Neural cell (in vitro differentiated cells): ENCODE data around the gene COBL. TPM values are rescaled to one million over a fixed set of nuclear protein-coding genes. Genes with fewer than 3 reads are reported as not detected.

Source experiments
- H2AFZ ChIP-seq: fragments of 200-600, 300-800 bp; sonication (generic), shearing (Covaris generic); 2 replicates; pipeline ENCODE4 v1.6.0; 2014; ENCODE audit warnings: low read depth, mild to moderate bottlenecking, antibody characterized with exemption, low read length, moderate library complexity
- H3F3A ChIP-seq: fragments of 200-600 bp; shearing (Covaris generic); 2 replicates; pipeline ENCODE4 v1.6.1; 2016; ENCODE audit warnings: mild to moderate bottlenecking, moderate library complexity, mixed read lengths, antibody characterized with exemption, low read length; ENCODE audit not compliant: insufficient read depth, poor library complexity, severe bottlenecking
- H3K27ac ChIP-seq: fragments of 200-600, 300-800 bp; sonication (generic), shearing (Covaris generic); 2 replicates; pipeline ENCODE4 v1.5.1; 2014; ENCODE audit warnings: mild to moderate bottlenecking, low read length, moderate library complexity
- H3K27me3 ChIP-seq: fragments of 300-800, 200-600 bp; sonication (generic), shearing (Covaris generic); 2 replicates; pipeline ENCODE4 v1.6.0; 2014; ENCODE audit warnings: mild to moderate bottlenecking, low read depth, low read length, moderate library complexity; ENCODE audit not compliant: insufficient read depth
- H3K36me3 ChIP-seq: fragments of 300-800, 200-600 bp; sonication (generic), shearing (Covaris generic); 2 replicates; pipeline ENCODE4 v1.5.1; 2014; ENCODE audit warnings: mild to moderate bottlenecking, antibody characterized with exemption, low read length, moderate library complexity; ENCODE audit not compliant: insufficient read depth
- H3K4me2 ChIP-seq: fragments of 300-800, 200-600 bp; sonication (generic), shearing (Covaris generic); 2 replicates; pipeline ENCODE4 v1.6.0; 2014; ENCODE audit warnings: mild to moderate bottlenecking, low read length
- H3K4me3 ChIP-seq: fragments of 300-800, 200-600 bp; sonication (generic), shearing (Covaris generic); 2 replicates; pipeline ENCODE4 v1.5.1; 2014; ENCODE audit warnings: mild to moderate bottlenecking, low read length, moderate library complexity
- H3K79me2 ChIP-seq: fragments of 200-600 bp; shearing (Covaris generic); replicated peaks from 2 replicates; pipeline ENCODE4 v1.6.0; 2014; ENCODE audit warnings: mild to moderate bottlenecking, low read length, moderate library complexity; ENCODE audit not compliant: insufficient read depth
- H3K9ac ChIP-seq: fragments of 300-800, 200-600 bp; sonication (generic), shearing (Covaris generic); 2 replicates; pipeline ENCODE4 v1.6.1; 2016; ENCODE audit warnings: mild to moderate bottlenecking, low read length, mixed read lengths
- H3K9me2 ChIP-seq: fragments of 200-600 bp; shearing (Covaris generic); 2 replicates; pipeline ENCODE4 v1.6.1; 2016; ENCODE audit warnings: mild to moderate bottlenecking, low read length, mixed read lengths; ENCODE audit not compliant: insufficient read depth
- H3K9me3 ChIP-seq: fragments of 200-600, 300-800 bp; sonication (generic), shearing (Covaris generic); 2 replicates; pipeline ENCODE4 v1.6.1; 2016; ENCODE audit warnings: mild to moderate bottlenecking, mixed run types, low read length, moderate library complexity, mixed read lengths
- H4K20me1 ChIP-seq: fragments of 200-600 bp; shearing (Covaris generic); 2 replicates; pipeline ENCODE4 v1.6.1; 2016; ENCODE audit warnings: mild to moderate bottlenecking, mixed run types; ENCODE audit not compliant: insufficient read depth
- CTCF ChIP-seq: fragments of 450-650 bp; IDR thresholded peaks from 2 replicates; pipeline ENCODE4 v1.5.1; 2014; ENCODE audit warnings: antibody characterized with exemption, mild to moderate bottlenecking, moderate library complexity; ENCODE audit not compliant: poor library complexity, severe bottlenecking
- EP300 ChIP-seq: fragments of 450-650 bp; conservative IDR thresholded peaks from 2 replicates; pipeline ENCODE4 v1.6.1; 2014; ENCODE audit warnings: antibody characterized with exemption, mild to moderate bottlenecking, moderate library complexity; ENCODE audit not compliant: poor library complexity, severe bottlenecking
- EZH2 ChIP-seq: fragments of 200-600, 300-800 bp; shearing (Covaris generic), sonication (generic); IDR thresholded peaks from 2 replicates; pipeline ENCODE4 v1.6.1; 2014; ENCODE audit warnings: antibody characterized with exemption, low read length, borderline replicate concordance, mild to moderate bottlenecking; ENCODE audit not compliant: insufficient read depth, poor library complexity, severe bottlenecking
- MXI1 ChIP-seq: fragments of 450-650 bp; conservative IDR thresholded peaks from 2 replicates; pipeline ENCODE4 v1.6.1; 2014; ENCODE audit warnings: antibody characterized with exemption, mild to moderate bottlenecking; ENCODE audit not compliant: poor library complexity, severe bottlenecking
- POLR2AphosphoS5 ChIP-seq: IDR thresholded peaks from 2 replicates; pipeline ENCODE4 v1.6.1; 2012
- RAD21 ChIP-seq: fragments of 450-650 bp; conservative IDR thresholded peaks from 2 replicates; pipeline ENCODE4 v1.6.1; 2014; ENCODE audit warnings: antibody characterized with exemption, mild to moderate bottlenecking, moderate library complexity
- SMC3 ChIP-seq: fragments of 450-650 bp; conservative IDR thresholded peaks from 2 replicates; pipeline ENCODE4 v1.6.1; 2014; ENCODE audit warnings: antibody characterized with exemption, mild to moderate bottlenecking, moderate library complexity; ENCODE audit not compliant: poor library complexity
- TAF1 ChIP-seq: IDR thresholded peaks from 2 replicates; pipeline ENCODE4 v1.6.1; 2012; ENCODE audit warnings: low read depth
- polyA plus RNA-seq: library from polyadenylated mRNA; depleted of rRNA; stranded (reverse); fragments of >200 nt; gene quantifications from 2 replicates; pipeline ENCODE4 v1.2.3, GENCODE V29; 2014
- TF ChIP-seq, protein P1 (sequence below): IDR thresholded peaks from 2 replicates; pipeline ENCODE4 v1.6.1; 2012; ENCODE audit warnings: borderline replicate concordance

The COBL gene
- polyA plus RNA-seq, 1 donor from 2014 or later, result 0.12 TPM

- Histone ChIP-seq H4K20me1 (no peaks in the 10 kb centered on the region), H3K4me3 (no peak overlapping the region), H3K9ac (no peak overlapping the region), H3K27ac (no peak overlapping the region), H3K9me2 (no peaks in the 10 kb centered on the region), H3K27me3 (no peaks in the 10 kb centered on the region), H3K79me2 (no peaks in the 10 kb centered on the region), H3K4me2 (no peak overlapping the region), H3K9me3 (no peaks in the 10 kb centered on the region), H2AFZ (no peak overlapping the region), H3F3A (no peaks in the 10 kb centered on the region), H3K36me3 (no peaks in the 10 kb centered on the region)
- TF ChIP-seq POLR2AphosphoS5 (no peak), CTCF (no peak), EZH2 (no peak), MXI1 (no peak), TAF1 (no peak), RAD21 (no peak), EP300 (no peak), SMC3 (no peak)
- TF ChIP-seq, protein P1, sequence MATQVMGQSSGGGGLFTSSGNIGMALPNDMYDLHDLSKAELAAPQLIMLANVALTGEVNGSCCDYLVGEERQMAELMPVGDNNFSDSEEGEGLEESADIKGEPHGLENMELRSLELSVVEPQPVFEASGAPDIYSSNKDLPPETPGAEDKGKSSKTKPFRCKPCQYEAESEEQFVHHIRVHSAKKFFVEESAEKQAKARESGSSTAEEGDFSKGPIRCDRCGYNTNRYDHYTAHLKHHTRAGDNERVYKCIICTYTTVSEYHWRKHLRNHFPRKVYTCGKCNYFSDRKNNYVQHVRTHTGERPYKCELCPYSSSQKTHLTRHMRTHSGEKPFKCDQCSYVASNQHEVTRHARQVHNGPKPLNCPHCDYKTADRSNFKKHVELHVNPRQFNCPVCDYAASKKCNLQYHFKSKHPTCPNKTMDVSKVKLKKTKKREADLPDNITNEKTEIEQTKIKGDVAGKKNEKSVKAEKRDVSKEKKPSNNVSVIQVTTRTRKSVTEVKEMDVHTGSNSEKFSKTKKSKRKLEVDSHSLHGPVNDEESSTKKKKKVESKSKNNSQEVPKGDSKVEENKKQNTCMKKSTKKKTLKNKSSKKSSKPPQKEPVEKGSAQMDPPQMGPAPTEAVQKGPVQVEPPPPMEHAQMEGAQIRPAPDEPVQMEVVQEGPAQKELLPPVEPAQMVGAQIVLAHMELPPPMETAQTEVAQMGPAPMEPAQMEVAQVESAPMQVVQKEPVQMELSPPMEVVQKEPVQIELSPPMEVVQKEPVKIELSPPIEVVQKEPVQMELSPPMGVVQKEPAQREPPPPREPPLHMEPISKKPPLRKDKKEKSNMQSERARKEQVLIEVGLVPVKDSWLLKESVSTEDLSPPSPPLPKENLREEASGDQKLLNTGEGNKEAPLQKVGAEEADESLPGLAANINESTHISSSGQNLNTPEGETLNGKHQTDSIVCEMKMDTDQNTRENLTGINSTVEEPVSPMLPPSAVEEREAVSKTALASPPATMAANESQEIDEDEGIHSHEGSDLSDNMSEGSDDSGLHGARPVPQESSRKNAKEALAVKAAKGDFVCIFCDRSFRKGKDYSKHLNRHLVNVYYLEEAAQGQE, result no peak
Observed at GRCh38 chr7:51081270-51081890, 235.2 kb downstream of the COBL start.

GRCh38 chr7:51080622-51081269, 235.9 kb downstream of the COBL start:
- Histone ChIP-seq H2AFZ (no peak overlapping the region), H3K27ac (no peak overlapping the region), H3K4me3 (no peak overlapping the region), H3K9me3 (no peaks in the 10 kb centered on the region), H4K20me1 (no peaks in the 10 kb centered on the region), H3K27me3 (no peaks in the 10 kb centered on the region), H3F3A (no peaks in the 10 kb centered on the region), H3K9ac (no peak overlapping the region), H3K36me3 (no peaks in the 10 kb centered on the region), H3K4me2 (no peak overlapping the region), H3K79me2 (no peaks in the 10 kb centered on the region), H3K9me2 (no peaks in the 10 kb centered on the region)
- no peak for TF ChIP-seq SMC3
- TF ChIP-seq, protein P1, result no peak
- TF ChIP-seq MXI1, result no peak
- TF ChIP-seq EP300, result no peak
- TF ChIP-seq EZH2, result no peak
- no peak for TF ChIP-seq POLR2AphosphoS5
- TF ChIP-seq CTCF, result no peak
- TF ChIP-seq RAD21, result no peak
- TF ChIP-seq TAF1, result no peak
